ENCODE data around the gene S100A3.

S100A3 gene

DNA sequence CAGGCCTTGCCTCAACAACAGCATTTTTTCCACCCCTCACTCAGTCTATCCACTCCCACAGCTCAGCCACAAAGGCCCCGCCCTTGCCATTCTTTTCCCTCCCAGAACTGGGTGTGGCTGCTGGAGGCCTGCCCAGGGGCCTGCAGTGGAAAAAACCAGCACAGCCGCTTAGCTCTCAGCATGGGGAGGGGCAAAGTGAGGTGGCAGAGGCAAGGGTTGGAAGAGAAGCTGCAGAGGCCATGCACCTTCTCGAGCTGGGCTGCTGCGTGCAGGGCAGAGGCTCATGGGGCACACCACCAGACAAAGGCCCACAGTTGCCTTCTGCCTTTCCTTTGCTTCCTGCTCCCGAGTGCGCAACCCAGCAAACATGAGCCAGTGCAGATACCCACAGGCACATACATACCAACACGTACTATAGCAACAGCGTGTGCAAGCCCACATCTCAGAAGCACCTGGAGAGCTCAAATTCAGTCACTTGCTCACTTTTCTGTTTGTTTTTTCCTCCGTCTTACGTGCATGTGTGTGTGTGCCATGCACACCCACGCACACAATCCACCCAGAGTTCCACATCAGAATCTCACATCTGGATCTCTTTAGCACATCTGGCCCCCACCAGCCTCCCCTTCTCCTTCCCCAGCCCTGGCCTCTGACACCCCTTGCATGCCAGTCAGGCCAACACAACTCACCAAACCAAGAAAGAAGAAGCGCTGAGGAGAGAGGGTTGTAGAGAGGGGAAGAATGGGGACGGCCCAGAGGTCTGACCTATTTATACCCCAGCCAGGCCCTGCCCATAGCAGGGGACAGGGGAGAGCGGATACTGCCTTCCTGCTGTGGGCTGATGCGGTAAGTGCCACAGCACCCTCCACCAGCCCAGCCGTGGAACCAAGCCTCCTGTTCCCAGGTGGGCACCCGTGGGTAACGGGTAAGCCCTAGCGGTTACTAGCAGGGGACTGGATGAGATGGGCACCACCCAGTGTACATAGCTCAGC lies 3.7 kb downstream of the S100A3 start, which contains the start of gene S100A4:
S100A4 (minus strand) TSS at position 740 of the 989 bp plus-strand sequence. CDS start 1,012 bp downstream, outside the sequence.
- H3K4me1 ChIP-seq (ENCODE audit: insufficient read depth, low read length): peaks cover 20% of the 10 kb centered on the region; the same call in 1 of the 2 replicates
- peak within 1 kb of the TSS; percentile 28; the same call in 1 of the 2 replicates for H3K4me3 ChIP-seq (ENCODE audit: low read length)

GRCh38 chr1:153544453-153545066 lies 4.5 kb downstream of the S100A3 start:
- H3K27ac ChIP-seq (ENCODE audit: low read length): peak overlapping the region; percentile 29
- no peaks in the 10 kb centered on the region for H3K9me3 ChIP-seq (ENCODE audit: insufficient read depth, low read depth, low read length)
- peaks cover 17% of the 10 kb centered on the region; the same call in 1 of the 2 replicates for H3K4me1 ChIP-seq (ENCODE audit: insufficient read depth, low read length)
- H3K9ac ChIP-seq (ENCODE audit: low read depth, low read length): peak overlapping the region; percentile 24; the same call in 1 of the 2 replicates
- peak overlapping the region; percentile 12; the same call in 1 of the 2 replicates for H3K4me3 ChIP-seq (ENCODE audit: low read length)
- no peaks in the 10 kb centered on the region for H3K36me3 ChIP-seq (ENCODE audit: insufficient read depth, low read depth, low read length)
- H3K27me3 ChIP-seq (ENCODE audit: insufficient read depth, low read length): no peaks in the 10 kb centered on the region

More for the DNA sequence above, 3.7 kb downstream of the S100A3 start, which contains the start of gene S100A4:
- Histone ChIP-seq H3K36me3 (ENCODE audit: insufficient read depth, low read depth, low read length) (no peaks in the 10 kb centered on the region), H3K27me3 (ENCODE audit: insufficient read depth, low read length) (no peaks in the 10 kb centered on the region), H3K9ac (ENCODE audit: low read depth, low read length) (peak within 1 kb of the TSS; percentile 54; the same call in 1 of the 2 replicates), H3K9me3 (ENCODE audit: insufficient read depth, low read depth, low read length) (no peaks in the 10 kb centered on the region), H3K27ac (ENCODE audit: low read length) (peak within 1 kb of the TSS; percentile 29)

DNA sequence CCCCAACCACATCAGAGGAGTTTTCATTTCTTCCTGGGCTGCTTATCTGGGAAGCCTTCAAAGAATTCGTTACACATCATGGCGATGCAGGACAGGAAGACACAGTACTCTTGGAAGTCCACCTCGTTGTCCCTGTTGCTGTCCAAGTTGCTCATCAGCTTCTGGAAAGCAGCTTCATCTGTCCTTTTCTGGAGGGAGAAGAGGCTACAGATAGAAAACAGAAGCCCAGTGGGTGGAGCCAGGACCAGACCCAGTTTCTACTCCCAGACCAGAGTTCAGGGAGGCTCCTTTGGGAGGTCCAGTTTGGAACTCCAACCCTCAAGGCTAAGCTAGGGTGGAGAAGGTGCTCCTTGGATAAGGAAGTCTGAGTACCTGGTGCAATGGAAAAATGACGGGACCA lies 5.3 kb downstream of the S100A3 start:
- Histone ChIP-seq H3K4me3 (ENCODE audit: low read length) (no peak overlapping the region), H3K36me3 (ENCODE audit: insufficient read depth, low read depth, low read length) (no peaks in the 10 kb centered on the region), H3K9me3 (ENCODE audit: insufficient read depth, low read depth, low read length) (no peaks in the 10 kb centered on the region), H3K27ac (ENCODE audit: low read length) (no peak overlapping the region), H3K9ac (ENCODE audit: low read depth, low read length) (no peak overlapping the region), H3K4me1 (ENCODE audit: insufficient read depth, low read length) (peaks cover 14% of the 10 kb centered on the region; the same call in 1 of the 2 replicates), H3K27me3 (ENCODE audit: insufficient read depth, low read length) (no peaks in the 10 kb centered on the region)

GRCh38 chr1:153542956-153543711 lies 5.9 kb downstream of the S100A3 start:
- Histone ChIP-seq H3K27ac (ENCODE audit: low read length) (no peak overlapping the region), H3K4me3 (ENCODE audit: low read length) (no peak overlapping the region), H3K9me3 (ENCODE audit: insufficient read depth, low read depth, low read length) (no peaks in the 10 kb centered on the region), H3K27me3 (ENCODE audit: insufficient read depth, low read length) (no peaks in the 10 kb centered on the region), H3K9ac (ENCODE audit: low read depth, low read length) (no peak overlapping the region), H3K36me3 (ENCODE audit: insufficient read depth, low read depth, low read length) (no peaks in the 10 kb centered on the region), H3K4me1 (ENCODE audit: insufficient read depth, low read length) (peaks cover 17% of the 10 kb centered on the region; the same call in 1 of the 2 replicates)

DNA sequence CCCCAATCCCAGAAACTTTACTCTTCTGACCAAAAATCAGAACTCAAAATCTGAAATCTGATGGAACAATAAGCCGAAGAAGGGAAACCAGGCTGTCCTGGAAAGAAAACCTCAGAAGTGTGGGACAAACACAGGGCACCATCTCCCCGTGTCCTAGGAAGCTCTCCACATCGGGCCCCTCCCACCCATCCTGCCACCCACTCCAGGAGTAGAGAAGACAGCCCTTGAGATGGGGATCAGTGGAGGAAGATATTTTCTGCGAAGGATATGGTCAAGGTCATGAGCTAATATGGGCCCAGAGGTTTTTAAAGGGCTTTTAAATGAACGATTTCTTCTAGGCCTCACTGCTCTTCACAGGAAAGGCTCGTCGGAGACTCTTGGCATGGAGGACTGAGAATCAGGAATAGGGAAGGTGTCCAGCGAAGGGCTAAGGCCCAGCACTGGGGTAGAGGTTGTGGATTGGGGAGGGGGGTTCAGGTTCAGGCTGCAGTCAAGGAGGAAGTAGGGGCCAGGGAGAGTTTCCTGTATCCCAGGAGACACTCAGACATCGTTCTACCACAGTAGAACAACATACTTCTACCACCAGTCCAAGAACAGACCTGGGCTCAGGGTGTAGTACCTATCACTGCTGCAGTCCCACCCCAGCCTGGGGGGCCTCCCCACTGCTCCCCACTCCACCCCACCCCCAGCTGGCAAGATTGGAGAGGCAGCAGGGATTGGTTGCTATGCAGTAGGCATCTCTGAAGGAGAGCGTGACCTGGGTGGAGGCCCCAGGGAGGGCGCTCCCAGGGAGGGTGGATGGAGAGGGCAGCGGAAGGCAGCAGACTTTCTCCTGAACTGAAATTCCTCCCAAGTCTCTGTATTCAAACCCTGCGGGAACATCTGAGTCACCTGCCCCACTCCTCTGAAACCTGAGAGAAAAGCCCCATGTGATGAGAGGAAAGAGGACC lies 7.1 kb downstream of the S100A3 start:
- Histone ChIP-seq H3K9me3 (ENCODE audit: insufficient read depth, low read depth, low read length) (no peaks in the 10 kb centered on the region), H3K27me3 (ENCODE audit: insufficient read depth, low read length) (peaks cover 6% of the 10 kb centered on the region; the same call in 1 of the 2 replicates), H3K4me1 (ENCODE audit: insufficient read depth, low read length) (peaks cover 19% of the 10 kb centered on the region; the same call in 1 of the 2 replicates), H3K4me3 (ENCODE audit: low read length) (no peak overlapping the region), H3K27ac (ENCODE audit: low read length) (no peak overlapping the region), H3K9ac (ENCODE audit: low read depth, low read length) (no peak overlapping the region), H3K36me3 (ENCODE audit: insufficient read depth, low read depth, low read length) (no peaks in the 10 kb centered on the region)

- no peak within 1 kb of the TSS for H3K4me3 ChIP-seq (ENCODE audit: low read length)
- peaks cover 25% of the 10 kb centered on the region for H3K4me1 ChIP-seq (ENCODE audit: insufficient read depth, low read length)
- peaks cover 17% of the 10 kb centered on the region for H3K27me3 ChIP-seq (ENCODE audit: insufficient read depth, low read length)
- no peaks in the 10 kb centered on the region for H3K9me3 ChIP-seq (ENCODE audit: insufficient read depth, low read depth, low read length)
- no peaks in the 10 kb centered on the region for H3K36me3 ChIP-seq (ENCODE audit: insufficient read depth, low read depth, low read length)
- H3K9ac ChIP-seq (ENCODE audit: low read depth, low read length): no peak within 1 kb of the TSS
- no peak within 1 kb of the TSS for H3K27ac ChIP-seq (ENCODE audit: low read length)
Observed at GRCh38 chr1:153540394-153541361, 8.4 kb downstream of the S100A3 start, which contains the start of gene S100A5. S100A5 (minus strand) TSS chr1:153540934; CDS start chr1:153540191, 743 bp downstream.

GRCh38 chr1:153539395-153540093 lies 9.5 kb downstream of the S100A3 start:
- Histone ChIP-seq H3K27me3 (ENCODE audit: insufficient read depth, low read length) (peaks cover 28% of the 10 kb centered on the region), H3K4me1 (ENCODE audit: insufficient read depth, low read length) (peaks cover 16% of the 10 kb centered on the region), H3K9ac (ENCODE audit: low read depth, low read length) (no peak overlapping the region), H3K27ac (ENCODE audit: low read length) (no peak overlapping the region), H3K9me3 (ENCODE audit: insufficient read depth, low read depth, low read length) (no peaks in the 10 kb centered on the region), H3K36me3 (ENCODE audit: insufficient read depth, low read depth, low read length) (no peaks in the 10 kb centered on the region), H3K4me3 (ENCODE audit: low read length) (no peak overlapping the region)

GRCh38 chr1:153538315-153538821 lies 10.7 kb downstream of the S100A3 start:
- H3K9ac ChIP-seq (ENCODE audit: low read depth, low read length): peak overlapping the region; percentile 29; the same call in 1 of the 2 replicates
- peaks cover 38% of the 10 kb centered on the region for H3K27me3 ChIP-seq (ENCODE audit: insufficient read depth, low read length)
- H3K36me3 ChIP-seq (ENCODE audit: insufficient read depth, low read depth, low read length): no peaks in the 10 kb centered on the region
- no peak overlapping the region; the same call in 1 of the 2 replicates for H3K4me3 ChIP-seq (ENCODE audit: low read length)
- H3K9me3 ChIP-seq (ENCODE audit: insufficient read depth, low read depth, low read length): no peaks in the 10 kb centered on the region
- H3K4me1 ChIP-seq (ENCODE audit: insufficient read depth, low read length): peaks cover 17% of the 10 kb centered on the region
- peak overlapping the region; percentile 53 for H3K27ac ChIP-seq (ENCODE audit: low read length)

GRCh38 chr1:153537376-153537730 lies 11.7 kb downstream of the S100A3 start:
- Histone ChIP-seq H3K27ac (ENCODE audit: low read length) (no peak overlapping the region), H3K9ac (ENCODE audit: low read depth, low read length) (no peak overlapping the region)

More at GRCh38 chr1:153537376-153537730, 11.7 kb downstream of the S100A3 start:
- no peaks in the 10 kb centered on the region for H3K9me3 ChIP-seq (ENCODE audit: insufficient read depth, low read depth, low read length)
- peaks cover 39% of the 10 kb centered on the region for H3K27me3 ChIP-seq (ENCODE audit: insufficient read depth, low read length)
- H3K36me3 ChIP-seq (ENCODE audit: insufficient read depth, low read depth, low read length): no peaks in the 10 kb centered on the region
- H3K4me1 ChIP-seq (ENCODE audit: insufficient read depth, low read length): peaks cover 22% of the 10 kb centered on the region
- H3K4me3 ChIP-seq (ENCODE audit: low read length): no peak overlapping the region
